ENCODE data around the gene PTPN7. TPM values are rescaled to one million over a fixed set of nuclear protein-coding genes. Genes with fewer than 3 reads are reported as not detected.
"Not testable (repeated sequence)": the region's sequence is repeated elsewhere in the genome, so short reads cannot be mapped to it uniquely, and the experiment has no call there.

The PTPN7 gene
- total RNA-seq, 1 experiment from 2014 or later, result not detected

DNA sequence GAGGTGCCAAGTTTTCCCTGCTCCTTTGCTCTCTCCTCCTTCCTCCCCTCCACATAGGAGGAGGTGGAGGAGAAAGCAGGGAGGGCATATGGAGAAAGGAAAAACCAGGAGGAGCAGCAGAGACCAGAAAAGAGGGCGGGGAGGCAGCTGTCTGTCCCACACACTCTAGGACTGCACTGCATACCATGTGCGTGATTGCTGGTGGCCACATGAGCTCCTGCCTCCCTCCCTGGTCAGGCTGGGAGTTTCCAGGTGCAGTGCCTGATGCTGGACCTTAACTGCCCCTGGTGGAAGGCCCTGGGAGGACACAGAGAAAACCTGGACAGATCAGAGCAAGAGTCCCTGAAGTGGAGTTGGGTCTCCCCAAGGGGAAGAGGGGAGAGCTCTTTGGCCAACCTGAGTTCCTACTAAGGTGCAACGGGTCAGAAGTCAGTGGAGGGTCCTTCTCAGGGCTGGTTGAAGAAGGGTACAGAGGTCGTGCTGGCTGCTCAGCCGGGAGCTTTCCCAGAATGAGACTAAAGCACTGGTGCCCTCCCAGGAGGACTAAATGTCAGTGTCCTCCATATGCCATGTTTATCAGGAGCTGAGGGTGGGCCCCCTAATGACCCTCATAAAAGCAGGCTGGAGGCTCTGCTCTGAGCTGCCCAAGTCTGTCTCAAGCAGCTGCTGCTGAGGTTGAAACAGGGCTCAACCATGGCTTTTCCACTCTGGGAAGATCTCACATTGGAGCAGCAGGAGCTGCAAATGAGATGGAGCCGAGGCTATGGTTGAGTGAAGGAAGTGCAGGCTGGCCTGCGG lies 29.7 kb upstream of the PTPN7 start:
- DNase-seq (ENCODE audit: low read depth), result peak; percentile 13

GRCh38 chr1:202189001-202189790 lies 28.8 kb upstream of the PTPN7 start:
- DNase-seq (ENCODE audit: low read depth), result peak; percentile 25

- DNase-seq (ENCODE audit: low read depth), result no peak
Measured at GRCh38 chr1:202187697-202188407, 27.4 kb upstream of the PTPN7 start.

DNA sequence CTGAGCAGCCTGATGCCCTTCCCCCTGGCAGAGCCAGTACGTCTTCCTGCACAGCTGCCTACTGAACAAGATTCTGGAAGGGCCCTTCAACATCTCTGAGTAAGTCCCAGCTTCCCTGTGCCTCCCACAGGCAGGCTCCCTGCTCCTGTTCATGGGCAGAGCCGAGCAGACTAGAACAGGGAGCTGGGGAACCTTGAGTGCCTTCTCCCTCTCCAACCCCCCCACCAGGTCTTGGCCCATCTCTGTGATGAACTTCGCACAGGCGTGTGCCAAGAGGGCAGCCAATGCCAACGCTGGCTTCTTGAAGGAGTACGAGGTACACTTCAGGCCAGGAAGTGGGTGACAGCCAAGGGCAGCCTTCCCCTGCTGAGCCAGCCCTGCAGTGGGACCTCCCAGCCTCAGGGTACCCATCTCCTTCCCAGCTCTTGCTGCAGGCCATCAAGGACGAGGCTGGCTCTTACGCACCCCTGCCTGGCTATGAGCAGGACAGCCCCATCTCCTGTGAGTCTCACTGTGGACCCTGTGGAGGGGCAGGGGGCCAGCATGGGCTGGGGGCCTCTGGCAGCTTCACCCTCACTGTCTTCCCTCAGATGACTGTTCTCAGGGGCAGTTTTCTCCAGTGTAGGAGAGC lies 26.8 kb upstream of the PTPN7 start:
- no peak for DNase-seq (ENCODE audit: low read depth)

- no peak for DNase-seq (ENCODE audit: low read depth)
Measured at GRCh38 chr1:202186327-202186726, 25.9 kb upstream of the PTPN7 start.

- DNase-seq (ENCODE audit: low read depth), result peak; percentile 82
Measured at GRCh38 chr1:202184750-202185460, 24.5 kb upstream of the PTPN7 start.

DNA sequence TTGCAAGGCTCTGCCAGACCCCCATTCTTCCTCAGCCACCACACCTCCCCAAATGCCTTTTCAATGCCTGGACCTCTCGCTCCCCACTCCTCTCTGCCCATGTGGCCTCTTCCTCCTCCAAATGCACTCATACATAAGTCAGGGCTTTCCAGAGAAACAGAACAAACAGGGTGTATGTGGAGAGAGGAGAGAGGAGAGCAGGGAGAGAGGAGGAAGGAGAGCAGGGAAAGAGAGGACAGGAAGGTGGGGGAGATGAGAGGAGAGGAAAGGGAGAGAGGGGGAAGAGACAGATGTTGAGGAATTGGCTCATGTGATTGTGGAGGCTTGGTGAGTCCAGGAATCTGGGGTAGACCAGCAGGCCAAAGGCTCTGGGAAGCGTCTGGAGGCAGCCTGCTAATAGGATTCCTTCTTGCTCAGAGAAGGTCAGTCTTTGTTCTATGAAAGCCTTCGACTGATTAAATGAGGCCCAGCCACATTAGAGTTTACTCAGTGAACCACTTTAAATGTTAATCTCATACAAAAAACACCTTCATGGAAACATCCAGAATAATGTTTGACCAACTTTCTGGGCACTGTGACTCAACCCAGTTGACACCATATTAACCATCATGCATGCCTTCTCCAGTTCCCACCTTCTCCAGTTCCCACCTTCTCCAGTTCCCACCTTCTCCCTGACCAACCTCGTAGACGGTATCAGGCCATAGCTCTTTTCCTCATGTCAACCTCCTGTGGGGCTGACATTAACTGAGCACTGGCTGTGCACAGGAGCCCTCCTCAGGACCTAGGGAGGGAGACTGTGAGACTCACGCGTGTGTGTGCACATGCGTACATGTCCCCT lies 21.9 kb upstream of the PTPN7 start:
- no peak for DNase-seq (ENCODE audit: low read depth)

DNA sequence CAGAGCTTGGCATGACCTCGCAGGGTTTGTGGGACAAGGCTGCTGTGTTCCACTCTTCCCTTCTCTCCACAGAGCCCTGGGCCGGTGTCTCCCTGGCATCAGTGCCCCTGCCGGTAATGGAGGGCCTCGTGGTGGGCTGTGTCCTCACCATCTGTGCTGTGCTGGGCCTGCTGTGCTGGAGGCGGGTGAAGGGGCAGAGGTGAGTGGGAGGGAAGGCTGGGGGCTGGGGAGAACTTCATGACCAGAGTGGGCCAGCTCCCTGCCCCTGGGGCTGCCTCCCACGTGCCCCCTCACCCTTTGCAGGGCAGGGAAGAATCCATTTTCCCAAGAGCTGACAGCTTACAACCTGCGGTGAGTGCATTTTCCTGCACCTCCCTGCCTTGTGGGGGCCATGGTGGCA lies 21.2 kb upstream of the PTPN7 start:
- no peak for DNase-seq (ENCODE audit: low read depth)

- not testable (repeated sequence) for DNase-seq (ENCODE audit: low read depth)
Measured at GRCh38 chr1:202180751-202181139, 20.3 kb upstream of the PTPN7 start.

GRCh38 chr1:202179828-202180750 lies 19.7 kb upstream of the PTPN7 start:
- no peak for DNase-seq (ENCODE audit: low read depth)

- no peak for DNase-seq (ENCODE audit: low read depth)
Measured at GRCh38 chr1:202176949-202177927, 16.8 kb upstream of the PTPN7 start.

DNA sequence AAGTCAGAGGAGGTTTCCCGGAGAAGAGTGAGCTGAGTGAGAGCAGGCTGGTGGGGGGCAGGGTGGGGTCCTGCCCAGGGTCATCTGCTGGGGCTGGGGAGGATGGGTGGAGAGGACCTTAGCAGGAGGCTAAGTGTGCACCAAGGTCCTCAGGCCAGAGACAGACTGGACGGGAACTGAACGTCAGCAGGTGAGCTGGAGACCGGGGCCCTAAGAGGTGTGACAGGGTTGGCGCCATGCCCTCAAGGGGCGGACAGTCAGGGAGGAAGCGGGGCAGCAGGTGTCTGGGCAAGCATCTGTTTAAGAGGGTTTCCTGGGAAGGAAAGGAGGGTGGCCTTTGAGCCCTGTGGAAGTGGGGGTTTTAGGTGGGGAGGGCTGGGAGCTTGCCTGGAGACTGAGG lies 13.6 kb upstream of the PTPN7 start:
- no peak for DNase-seq (ENCODE audit: low read depth)

- no peak for DNase-seq (ENCODE audit: low read depth)
Measured at GRCh38 chr1:202172015-202172355, 11.6 kb upstream of the PTPN7 start.

DNA sequence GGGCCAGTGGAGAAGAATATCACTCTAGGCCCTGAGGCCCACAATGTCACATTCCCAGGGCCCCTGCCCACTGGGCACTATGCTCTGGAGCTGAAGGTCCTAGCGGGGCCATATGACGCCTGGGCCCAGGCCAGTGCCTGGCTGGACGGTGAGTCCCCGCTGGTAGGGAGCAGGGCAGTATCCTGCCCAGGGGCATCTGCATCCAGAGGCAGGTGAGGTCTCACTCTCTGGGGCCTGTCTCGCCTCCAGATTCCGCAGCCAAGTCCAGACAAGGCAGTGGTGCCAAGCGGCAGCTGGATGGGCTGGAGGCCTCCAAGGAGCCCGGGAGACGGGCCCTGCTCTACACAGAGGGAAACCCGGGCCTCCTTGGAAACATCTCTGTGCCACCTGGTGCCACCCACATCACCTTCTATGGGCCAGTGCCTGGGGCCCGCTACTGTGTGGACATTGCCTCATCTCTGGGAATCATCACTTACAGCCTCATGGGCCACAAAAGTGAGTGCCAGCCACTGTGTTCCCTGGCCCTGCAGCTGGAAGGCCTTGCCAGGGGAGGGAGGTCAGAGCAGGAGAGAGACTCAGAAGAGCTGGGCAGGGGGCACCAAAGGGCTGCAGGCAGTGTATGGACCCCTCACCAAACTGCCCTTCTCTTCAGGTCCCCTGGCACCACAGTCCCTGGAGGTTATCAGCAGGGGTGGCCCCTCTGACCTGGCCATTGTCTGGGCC lies 11.1 kb upstream of the PTPN7 start:
- no peak for DNase-seq (ENCODE audit: low read depth)

DNA sequence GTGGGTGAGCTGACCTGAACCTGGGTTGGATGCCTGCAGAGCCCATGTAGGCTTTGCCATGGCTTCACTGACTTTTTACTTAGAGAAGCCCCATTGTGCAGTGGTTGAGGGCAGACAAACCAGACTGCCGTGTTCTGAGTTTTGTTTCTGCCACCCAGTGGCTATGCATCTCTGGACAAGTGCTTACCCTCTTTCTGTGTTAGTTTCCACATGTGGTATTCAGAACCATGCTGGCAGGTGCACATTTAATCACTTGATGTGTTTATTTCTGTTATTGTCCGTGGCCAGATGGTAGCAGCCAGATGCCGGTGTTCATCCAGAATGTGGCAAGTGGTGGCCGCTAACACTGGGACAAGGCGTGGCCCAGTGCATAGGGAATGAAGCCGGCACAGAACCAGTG lies 10.3 kb upstream of the PTPN7 start:
- DNase-seq (ENCODE audit: low read depth), result no peak

- DNase-seq (ENCODE audit: low read depth), result no peak
Measured at GRCh38 chr1:202168861-202169260, 8.5 kb upstream of the PTPN7 start.

All from HT1080 (cell line).